NCI-H2196 treated with DMSO at 0.1 percent for 48 hours (cell line): ENCODE measurements around the gene POLD2.
"Not testable (repeated sequence)": the region's sequence is repeated elsewhere in the genome, so short reads cannot be mapped to it uniquely, and the experiment has no call there.

Experiments used
- DNase-seq: peaks from one replicate; lab custom pipeline; 2025; ENCODE audit not compliant: unreplicated experiment; lab: John Stamatoyannopoulos, UW

POLD2 gene

DNA sequence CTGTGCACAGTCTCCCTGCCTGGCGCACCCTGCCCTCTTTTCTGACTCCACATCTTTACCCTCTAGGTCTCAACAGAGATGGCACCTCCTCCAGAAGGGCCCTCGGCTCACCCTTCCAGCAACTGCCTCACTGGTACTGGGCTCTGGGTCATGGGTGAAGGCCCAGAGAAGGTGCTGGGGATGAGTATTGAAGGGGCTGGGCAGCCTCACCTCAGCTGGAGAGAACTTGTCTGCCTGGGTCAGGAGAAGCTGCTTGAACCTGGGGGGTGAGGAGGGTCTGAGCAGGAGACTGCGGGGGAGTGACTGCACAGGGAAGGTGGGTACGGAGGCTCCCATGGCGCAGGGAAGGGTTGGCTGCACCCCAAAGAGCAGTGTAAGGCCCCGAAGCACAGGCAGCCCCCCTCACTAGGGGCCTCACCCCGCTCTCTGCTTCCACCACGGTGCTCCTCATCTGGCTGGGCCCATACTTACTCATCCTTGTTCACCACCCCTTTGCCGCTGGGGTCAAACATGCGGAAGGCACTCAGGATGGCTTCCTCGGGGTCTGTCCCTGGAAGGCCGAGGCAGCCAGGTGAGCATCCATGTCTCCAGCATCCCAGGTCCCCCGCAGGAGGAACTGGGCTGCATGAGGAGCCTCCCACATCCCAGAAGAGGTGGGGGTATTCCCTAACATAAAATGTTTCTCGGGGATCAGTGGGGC, 16.1 kb upstream of the POLD2 start:
- no peak for DNase-seq

DNA sequence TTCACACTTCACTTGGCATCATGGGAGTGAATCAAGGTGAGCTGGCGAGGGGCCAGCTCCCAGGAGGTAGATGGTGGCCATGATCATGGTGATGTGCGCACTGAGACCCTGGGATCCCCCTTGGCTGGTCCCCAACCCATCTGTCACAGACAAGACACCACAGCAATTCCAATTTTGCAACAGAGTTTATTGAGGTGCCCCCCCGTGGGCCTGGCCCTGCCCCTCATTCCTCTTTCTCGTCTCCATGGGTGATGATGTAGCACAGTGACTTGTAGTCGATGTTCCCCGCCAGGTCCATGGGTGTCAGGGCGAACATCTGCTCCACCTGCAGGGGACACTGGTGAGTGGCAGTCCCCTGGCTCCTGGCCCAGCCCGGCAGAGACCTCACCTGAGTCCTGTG, 15.3 kb upstream of the POLD2 start:
- no peak for DNase-seq

DNA sequence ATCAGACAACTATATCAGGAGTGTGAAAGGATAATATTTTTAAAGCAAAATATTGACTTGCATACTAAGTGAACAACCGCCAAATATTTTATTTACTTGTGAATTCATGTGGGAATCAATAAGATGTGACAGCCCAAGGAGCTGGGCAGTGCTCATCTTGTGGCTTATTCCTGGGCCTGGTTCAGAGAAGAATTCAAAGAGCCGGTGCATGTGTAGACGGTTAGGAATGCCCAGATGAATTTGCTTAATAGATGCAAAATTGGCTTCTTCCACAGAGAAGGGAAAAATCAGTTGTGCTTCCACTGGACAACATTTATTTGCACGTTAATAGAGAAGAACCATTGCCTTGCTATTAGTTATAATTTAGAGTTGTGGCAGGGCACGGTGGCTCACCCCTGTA, 13.4 kb upstream of the POLD2 start:
- DNase-seq = no peak

DNA sequence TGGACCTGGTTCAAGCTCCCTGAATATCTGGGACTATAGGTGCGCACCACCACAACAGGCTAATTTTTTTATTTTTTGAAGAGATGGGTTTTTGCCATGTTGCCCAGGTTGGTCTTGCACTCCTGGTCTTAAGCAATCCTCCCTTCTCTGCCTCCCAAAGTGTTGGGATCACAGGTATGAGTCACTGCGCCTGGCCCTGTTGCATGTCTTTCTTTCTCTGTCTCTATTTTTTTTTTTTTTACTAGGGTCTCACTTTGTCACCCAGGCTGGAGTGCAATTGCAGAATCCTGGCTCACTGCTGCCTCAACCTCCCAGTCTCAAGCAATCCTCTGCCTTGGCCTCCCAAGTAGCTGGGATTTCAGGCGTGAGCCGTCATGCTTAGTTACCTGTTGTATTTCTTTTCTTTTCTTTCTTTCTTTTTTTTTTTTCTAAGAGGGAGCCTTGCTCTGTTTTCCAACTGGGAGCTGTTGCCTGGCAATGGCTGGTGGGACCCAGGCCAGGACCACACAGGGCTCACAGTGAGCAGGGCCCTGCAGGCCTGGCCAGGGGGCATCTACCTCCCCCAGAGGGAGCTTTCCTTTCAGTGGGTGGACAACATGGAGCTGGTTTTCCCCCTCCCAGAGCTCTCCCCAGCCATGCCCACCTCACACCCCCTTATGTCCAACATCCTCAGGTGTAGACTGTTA, 11.7 kb upstream of the POLD2 start:
- no peak for DNase-seq

DNA sequence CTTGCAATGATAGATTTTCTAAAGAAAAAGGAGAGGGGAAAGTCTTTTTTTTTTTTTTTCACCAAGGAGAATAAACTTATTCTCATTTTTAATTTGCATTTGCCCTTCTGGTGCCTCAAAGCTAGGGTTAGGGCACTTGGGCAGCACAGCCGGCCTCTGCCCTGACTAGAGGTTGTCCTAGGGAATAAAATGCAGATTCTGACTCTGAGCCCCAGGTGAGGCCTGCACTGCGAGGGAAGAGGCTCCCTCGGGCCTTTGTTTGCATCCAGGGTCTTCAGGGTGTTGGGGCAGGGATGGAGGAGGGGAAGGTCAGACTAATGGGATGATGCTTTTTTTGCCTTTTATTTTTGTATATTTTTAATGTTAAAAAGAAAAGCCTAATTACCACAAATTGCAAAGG, 9.9 kb upstream of the POLD2 start:
- no peak for DNase-seq

DNA sequence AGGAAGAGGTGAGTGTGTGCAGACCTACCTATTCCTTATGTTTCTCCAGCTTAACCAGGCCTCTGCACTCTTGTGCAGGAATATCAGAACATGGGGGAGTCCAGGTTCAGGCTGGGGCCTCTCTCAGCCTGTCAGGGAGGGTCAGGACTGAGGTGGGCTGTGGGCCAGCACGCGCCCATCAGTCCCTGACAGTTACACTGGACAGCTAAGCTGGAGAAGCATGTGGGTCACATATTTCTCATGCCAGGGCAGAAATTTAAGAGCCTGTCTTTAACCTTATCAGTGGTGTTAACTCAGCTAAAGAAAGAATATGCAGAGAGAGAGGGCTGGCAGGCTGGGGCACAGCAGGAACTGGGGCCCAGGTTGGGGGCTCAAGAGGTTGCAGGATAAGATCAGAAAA, 8.7 kb upstream of the POLD2 start:
- DNase-seq = no peak

DNA sequence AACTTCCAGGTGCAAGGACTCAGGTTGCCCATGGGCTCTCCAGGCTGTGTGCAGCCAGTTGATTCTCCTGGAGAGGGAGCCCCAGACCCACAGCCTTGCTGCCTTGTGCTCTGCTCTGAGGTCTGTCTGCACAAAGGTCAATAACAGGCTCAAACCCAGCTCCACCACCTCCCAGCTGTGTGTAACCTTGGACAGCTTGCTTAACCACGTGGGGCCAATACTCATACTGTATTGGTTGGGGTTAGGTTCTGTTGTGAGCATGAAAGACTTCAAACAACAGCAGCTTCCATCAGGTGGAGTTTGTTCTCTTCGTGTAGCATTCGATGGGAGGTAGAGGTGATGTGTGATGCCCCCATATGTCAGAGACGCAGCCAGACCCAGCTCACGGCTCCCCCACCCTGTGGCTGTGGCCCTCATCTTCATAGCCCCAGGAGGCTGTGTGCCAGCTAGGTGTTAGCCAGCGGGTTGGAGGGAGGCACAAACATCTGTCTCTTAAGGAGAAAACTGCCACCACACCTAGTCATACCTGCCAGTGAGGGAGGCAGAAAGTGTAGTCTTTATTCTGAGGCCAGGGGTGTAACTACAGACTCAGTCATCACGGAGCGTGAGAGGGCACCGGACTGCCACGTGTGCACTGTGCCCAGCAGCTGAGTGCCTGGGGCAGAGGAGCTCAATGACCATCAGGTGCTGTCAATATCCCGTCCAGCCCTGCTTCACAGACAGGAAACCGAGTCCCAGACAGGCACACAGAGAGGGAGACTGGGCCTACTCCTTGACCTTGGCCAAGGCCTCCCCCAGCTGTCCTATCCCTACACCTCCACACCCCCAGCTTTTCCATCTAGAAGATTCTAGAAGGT, 8.1 kb upstream of the POLD2 start:
- DNase-seq = peak; percentile 63

DNA sequence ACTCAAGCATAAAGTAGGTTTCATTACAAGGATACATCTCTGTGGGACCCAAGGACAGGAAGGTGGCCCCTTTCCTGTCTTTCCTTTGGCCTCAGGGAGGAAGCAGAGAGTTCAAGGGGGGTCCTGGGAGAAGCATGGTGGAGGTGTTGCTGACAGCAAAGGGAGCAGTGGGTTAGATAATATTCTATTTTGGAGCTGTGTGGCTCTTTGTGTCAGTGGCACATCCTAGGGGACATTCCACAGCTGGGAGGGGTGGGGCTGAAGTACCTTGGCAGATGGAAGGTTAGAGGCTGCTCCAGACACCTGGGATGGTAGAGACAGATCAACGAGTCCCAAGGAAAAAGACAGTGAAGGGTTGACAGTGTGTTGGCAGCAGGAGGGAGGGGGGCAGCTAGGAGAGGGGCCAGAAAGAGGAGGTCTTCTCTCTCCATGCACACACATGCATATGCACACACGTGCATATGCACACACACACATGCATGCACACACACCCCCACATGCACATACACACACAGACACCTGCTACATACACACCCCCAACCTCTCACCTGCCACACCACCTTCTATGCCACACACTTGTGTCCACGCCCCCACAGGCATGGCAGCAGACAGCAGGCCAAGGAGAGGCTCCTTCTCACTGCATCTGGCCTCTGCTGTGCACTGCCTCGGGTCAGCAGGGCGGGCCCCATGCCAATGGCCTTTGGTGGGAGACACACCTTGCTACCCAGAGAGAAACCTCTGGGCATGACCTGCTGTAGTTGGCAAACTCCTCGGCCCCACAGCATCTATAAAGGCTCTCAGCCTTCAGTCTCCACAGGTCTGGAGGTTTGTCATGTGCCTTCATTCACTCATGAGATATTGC, 5.6 kb upstream of the POLD2 start:
- no peak for DNase-seq

DNA sequence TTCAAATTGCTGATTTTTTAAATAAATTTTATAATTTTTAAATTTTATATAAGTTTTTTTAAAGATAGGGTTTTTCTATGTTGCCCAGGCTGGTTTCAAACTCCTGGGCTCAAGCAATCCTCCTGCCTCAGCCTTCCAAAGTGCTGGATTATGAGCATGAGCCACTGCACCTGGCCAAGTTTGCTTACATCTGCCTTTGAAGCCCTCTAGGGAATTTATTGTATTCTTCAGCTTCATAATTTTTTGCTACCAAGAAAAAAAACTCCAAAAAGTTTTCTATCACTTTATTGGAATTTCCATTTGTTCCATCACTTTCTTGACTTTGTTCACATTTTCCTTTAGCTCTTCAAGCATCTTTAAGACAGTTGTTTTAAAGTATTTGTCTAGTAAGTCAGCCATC, 3.8 kb upstream of the POLD2 start:
- no peak for DNase-seq

DNA sequence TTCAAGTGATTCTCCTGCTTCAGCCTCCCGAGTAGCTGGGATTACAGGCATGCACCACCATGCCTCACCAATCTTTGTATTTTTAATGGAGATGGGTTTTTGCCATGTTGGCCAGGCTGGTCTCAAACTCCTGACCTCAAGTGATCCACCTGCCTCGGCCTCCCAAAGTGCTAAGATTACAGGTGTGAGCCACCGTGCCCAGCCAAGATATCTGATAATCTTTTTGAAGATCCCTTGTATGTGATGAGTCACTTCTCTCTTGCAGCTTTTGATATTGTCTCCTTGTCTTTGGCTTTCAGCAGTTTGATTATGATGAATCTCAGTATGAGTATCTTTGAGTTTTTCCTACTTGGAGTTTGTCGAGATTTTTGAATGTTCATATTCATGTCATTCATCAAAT, 3.2 kb upstream of the POLD2 start:
- DNase-seq = not testable (repeated sequence)

DNA sequence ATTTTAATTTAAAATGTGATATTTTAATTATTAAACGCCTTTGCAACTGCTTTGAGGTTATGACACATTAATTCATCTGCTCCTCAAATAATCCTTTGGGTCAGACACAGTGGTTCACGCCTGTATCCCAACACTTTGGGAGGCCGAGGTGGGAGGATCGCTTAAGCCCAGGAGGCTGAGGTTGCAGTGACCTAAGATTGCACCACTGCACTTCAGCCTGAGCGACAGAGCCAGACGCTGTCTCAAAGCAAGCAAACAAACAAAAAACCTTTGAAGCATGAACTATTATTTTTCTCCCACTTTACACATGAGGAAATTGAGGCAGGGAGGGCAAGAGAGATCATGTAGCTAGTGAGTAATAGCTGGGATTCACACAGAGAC, 1.5 kb upstream of the POLD2 start:
- no peak for DNase-seq

DNA sequence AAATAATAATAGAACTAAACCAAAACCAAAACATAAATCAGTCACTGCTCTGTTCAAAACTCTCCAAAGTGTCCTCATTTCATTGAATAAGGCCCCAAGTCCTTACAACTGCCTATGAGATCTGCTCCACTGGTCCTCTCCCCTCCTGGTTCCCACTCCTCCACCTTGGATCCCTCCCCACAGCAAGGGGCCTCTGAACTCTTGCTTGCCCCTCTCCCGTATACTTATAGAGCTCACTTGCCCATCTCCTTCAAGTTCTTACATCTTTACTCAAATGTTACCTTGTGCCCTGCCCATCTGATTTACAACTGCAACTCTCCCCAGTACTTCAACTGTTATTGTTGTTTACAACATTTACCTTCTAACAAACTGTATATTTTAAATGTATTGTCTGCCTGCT, 819 bp downstream of the POLD2 start:
- DNase-seq = no peak

DNA sequence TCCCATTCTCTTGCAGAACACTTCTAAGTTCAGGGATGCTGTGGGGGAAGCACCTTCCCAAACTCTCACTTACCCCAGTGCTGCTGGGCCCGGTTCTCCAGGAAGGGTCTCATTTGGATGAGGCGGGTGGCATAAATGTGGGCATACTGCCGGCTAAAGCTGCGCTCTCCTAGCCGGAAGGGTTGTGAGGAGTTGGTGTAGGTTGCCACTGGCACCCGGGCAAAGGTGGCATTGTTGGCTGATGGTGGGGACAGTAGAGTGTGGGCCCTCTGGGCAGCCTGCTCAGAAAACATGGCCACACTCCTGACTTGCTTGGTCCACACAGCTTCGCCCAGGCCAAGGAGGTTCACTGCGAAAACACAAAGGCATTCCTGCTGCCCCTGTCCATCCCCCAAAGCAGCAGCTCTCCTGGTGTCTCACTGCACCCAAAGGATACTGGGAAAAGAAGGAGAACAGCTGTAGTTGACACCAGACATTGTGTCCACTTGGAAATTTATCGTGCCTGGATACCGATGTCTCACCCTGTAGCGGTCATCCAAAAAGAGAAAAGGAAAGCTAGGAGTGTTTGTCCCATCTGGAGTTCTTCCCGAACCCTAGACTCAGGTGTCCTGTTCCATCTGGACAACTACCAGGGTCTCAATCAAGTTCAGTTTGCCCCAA, 1.5 kb downstream of the POLD2 start:
- DNase-seq = no peak

DNA sequence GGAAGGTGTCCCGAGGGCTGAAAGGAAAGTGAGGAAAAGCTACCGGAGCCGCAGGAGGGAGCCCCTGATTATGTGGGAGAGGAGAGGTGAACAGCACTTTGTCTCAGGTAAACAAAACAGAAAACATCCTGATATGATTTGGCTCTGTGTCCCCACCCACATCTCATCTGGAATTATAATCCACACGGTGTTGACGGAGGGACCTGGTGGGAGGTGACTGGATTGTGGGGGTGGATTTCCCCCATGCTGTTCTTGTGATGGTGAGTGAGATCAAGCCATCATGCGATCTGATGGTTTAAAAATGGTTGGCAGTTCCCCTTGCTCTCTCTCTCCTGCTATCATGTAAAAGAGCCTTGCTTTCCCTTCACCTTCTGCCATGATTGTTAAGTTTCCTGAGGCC, 3.0 kb downstream of the POLD2 start:
- no peak for DNase-seq

DNA sequence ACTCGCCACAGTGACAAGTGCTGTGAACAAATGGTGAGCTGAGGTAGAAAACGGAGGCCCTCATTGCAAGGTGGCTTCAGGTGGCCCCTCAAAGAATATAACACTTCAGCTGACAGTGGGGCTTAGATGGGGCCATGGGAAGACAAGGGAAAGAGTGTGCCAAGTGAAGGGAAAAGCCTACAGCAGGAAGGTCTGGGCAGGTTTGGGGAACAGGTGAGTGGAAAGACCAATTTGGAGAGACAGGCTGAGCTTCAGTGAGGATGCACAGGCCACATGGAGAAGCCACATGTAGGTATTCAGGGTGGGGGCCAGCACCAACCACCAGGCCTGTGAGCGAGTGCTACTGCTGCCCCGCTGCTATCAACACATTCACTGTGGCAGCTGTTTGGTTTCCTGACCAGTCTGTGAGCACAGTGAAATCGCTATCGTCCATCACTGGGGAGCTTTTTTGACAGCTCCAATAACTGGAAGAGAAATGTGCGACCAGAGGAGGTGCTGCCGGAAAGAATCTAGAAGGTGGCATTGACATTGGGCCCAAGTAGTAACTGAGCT, 3.4 kb downstream of the POLD2 start:
- DNase-seq = no peak

DNA sequence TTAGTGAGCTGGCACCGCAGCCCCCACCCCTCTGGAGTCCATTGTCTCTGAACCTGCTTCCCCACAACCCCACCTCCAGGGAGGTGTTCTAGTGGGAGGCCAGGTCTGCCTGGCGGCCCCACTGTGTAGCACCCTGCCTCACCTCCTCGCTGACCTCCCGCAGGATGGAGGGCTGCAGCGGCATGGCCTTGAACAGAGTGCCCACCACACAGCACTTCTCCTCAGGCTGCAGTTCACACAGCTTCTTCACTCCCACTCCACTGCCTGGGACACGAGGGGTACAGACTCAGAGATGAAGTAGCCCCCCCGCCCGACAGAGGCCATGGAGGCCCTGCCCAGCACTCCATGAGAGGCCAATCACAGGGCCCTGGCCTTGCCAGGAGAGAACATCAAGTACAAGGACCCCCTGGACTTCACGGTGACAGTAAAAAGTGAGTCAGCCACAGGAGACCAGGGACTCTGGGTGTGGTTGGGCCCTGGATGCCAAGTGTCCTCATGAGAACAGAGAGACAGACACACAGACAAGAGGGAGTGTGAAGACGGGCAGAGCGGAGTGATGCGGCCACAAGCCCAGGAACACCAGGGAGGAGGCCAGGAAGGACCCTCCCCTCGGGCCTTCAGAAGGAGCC, 5.4 kb downstream of the POLD2 start:
- DNase-seq = no peak

DNA sequence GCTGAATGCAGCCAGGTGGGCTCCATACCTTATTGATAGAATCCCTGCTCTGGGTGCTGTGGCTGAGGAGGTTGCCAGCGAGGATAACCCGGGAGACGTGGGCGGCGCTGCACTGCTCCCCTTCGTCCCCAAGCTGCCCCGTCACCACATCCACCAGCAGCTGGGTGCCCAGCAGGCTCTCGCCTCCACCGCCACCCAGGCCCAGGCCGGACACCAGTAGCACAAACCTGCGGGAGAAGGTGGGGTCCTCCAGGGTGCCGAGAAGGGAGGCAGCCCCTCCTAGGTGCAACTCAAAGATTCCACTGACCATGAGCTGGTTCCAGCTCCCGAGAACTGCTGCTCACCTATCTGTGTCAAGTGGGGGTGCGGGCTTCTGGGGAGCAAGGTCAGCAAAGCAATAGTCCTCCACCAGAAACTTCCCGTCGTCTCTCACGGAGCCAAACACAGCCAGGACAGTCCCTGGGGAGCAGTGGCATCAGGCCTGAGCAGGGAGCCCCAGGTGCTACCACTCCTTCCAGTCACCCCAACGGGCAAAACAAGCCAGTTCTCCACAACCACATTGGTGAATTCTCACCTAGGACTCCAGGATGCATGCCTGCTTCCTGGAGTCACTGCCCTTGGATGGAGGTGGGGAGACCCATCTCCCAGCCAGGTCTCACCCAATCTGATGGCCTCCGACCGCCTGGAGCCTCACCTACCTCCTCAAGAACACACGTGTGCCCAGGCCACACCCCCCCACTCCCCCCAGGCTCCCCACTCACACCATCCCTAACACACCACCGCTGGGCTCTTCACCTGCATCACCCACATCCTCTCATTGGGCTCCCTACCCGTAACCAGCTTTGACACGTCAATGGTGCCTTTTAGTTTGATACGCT, 6.3 kb downstream of the POLD2 start:
- DNase-seq = no peak

DNA sequence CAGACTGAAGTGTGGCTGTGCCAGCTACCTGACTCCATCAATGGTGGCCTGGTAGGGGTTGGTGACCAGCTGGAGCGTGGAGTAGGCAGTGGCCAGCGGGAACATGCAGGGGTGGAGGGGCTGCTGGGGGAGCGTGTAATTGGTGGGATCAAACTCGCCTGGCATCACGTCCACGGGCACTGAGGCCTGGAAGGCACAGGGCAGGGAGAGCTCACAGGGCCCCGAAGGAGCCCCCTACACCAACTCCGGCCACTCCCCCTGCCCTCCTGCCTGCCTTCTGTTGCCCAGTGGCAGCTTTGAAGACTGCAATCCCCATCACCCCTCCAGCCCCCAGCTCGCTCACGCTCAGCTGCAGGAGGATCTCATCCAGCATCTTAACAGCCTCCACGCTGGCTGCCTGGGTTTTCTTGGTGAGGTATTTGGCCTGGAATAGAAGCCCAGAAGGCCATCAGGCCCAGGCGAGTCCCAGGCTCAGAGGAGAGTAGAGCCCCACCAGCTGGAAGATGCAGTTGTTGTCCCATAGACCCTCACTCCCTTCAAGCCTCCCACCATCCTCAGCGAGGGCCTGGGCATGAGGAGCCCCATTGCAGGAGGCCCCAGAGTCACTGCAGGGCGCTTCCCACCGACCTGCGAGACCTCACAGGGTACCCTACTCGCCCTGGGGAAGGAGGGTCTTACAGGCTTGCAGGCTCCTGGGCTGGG, 7.1 kb downstream of the POLD2 start:
- no peak for DNase-seq
